ENCODE data around the gene PHF11. TPM values are rescaled to one million over a fixed set of nuclear protein-coding genes. Genes with fewer than 3 reads are reported as not detected.

Gene PHF11
- total RNA-seq, 1 experiment from 2014 or later, result 9.2 TPM

Other genes with a start within 250 kb of the PHF11 start
- gene CDADC1, start 248.0 kb upstream of the PHF11 start, total RNA-seq (2014; rRNA removed; shearing (Covaris generic)), result 6.9 and 9.4 TPM in 2 replicates
- 5.7 and 6.7 TPM in 2 replicates for gene CAB39L, start 51.9 kb upstream of the PHF11 start, total RNA-seq (2014; rRNA removed; shearing (Covaris generic))
- 7.3 and 8.1 TPM in 2 replicates for gene SETDB2, start 51.7 kb upstream of the PHF11 start, total RNA-seq (2014; rRNA removed; shearing (Covaris generic))
- 11.7 and 11.9 TPM in 2 replicates for gene RCBTB1, start 89.6 kb downstream of the PHF11 start, total RNA-seq (2014; rRNA removed; shearing (Covaris generic))
- gene ARL11, start 132.6 kb downstream of the PHF11 start, total RNA-seq (2014; rRNA removed; shearing (Covaris generic)), result not detected in 2 replicates
- 93.2 and 136 TPM in 2 replicates for gene EBPL, start 195.5 kb downstream of the PHF11 start, total RNA-seq (2014; rRNA removed; shearing (Covaris generic))

Measured in NCI-H460 (cell line).